ENCODE results near the gene PDE2A.
"Not testable (repeated sequence)": the region's sequence is repeated elsewhere in the genome, so short reads cannot be mapped to it uniquely, and the experiment has no call there.

PDE2A gene

GRCh38 chr11:72573855-72574445 is 100.3 kb downstream of the PDE2A start:
- no peak for DNase-seq

- DNase-seq, result no peak
Observed at GRCh38 chr11:72573072-72573854, 101.0 kb downstream of the PDE2A start.

GRCh38 chr11:72572540-72572939 is 101.7 kb downstream of the PDE2A start:
- DNase-seq, result not testable (repeated sequence)

GRCh38 chr11:72570893-72571661 is 103.1 kb downstream of the PDE2A start:
- DNase-seq, result no peak

GRCh38 chr11:72569966-72570892 is 104.0 kb downstream of the PDE2A start:
- no peak for DNase-seq

GRCh38 chr11:72568861-72569260 is 105.4 kb downstream of the PDE2A start:
- DNase-seq, result no peak

GRCh38 chr11:72562431-72562830 is 111.8 kb downstream of the PDE2A start:
- no peak for DNase-seq

GRCh38 chr11:72561856-72562255 is 112.4 kb downstream of the PDE2A start:
- DNase-seq, result no peak

GRCh38 chr11:72560864-72561263 is 113.4 kb downstream of the PDE2A start:
- not testable (repeated sequence) for DNase-seq

- no peak for DNase-seq
Observed at GRCh38 chr11:72556433-72556832, 117.8 kb downstream of the PDE2A start.

- DNase-seq, result not testable (repeated sequence)
Observed at GRCh38 chr11:72555014-72555522, 119.2 kb downstream of the PDE2A start.

- no peak for DNase-seq
Observed at GRCh38 chr11:72553706-72554105, 120.5 kb downstream of the PDE2A start.

GRCh38 chr11:72552399-72552910 is 121.8 kb downstream of the PDE2A start:
- no peak for DNase-seq

GRCh38 chr11:72551571-72551970 is 122.7 kb downstream of the PDE2A start:
- no peak for DNase-seq

GRCh38 chr11:72548463-72548862 is 125.8 kb downstream of the PDE2A start:
- DNase-seq, result no peak

- DNase-seq, result no peak
Observed at GRCh38 chr11:72546866-72547265, 127.4 kb downstream of the PDE2A start.

GRCh38 chr11:72544589-72544988 is 129.6 kb downstream of the PDE2A start:
- no peak for DNase-seq

GRCh38 chr11:72543849-72544542 is 130.2 kb downstream of the PDE2A start:
- no peak for DNase-seq

- DNase-seq, result no peak
Observed at GRCh38 chr11:72541257-72541974, 132.8 kb downstream of the PDE2A start.

- no peak for DNase-seq
Observed at GRCh38 chr11:72537051-72537450, 137.2 kb downstream of the PDE2A start.

- DNase-seq, result no peak
Observed at GRCh38 chr11:72535194-72535547, 139.1 kb downstream of the PDE2A start.

Data from NCI-H2029 treated with DMSO at 0.1 percent for 48 hours (cell line).